GM19099 (cell line): ENCODE measurements around the gene AXIN2.

Experiments
- POLR2A ChIP-seq: IDR thresholded peaks from 3 replicates; pipeline ENCODE4 v1.6.1; 2011; ENCODE audit warnings: low read depth; ENCODE audit not compliant: insufficient read length; ENCODE audit errors: extremely low read depth

The AXIN2 gene

DNA sequence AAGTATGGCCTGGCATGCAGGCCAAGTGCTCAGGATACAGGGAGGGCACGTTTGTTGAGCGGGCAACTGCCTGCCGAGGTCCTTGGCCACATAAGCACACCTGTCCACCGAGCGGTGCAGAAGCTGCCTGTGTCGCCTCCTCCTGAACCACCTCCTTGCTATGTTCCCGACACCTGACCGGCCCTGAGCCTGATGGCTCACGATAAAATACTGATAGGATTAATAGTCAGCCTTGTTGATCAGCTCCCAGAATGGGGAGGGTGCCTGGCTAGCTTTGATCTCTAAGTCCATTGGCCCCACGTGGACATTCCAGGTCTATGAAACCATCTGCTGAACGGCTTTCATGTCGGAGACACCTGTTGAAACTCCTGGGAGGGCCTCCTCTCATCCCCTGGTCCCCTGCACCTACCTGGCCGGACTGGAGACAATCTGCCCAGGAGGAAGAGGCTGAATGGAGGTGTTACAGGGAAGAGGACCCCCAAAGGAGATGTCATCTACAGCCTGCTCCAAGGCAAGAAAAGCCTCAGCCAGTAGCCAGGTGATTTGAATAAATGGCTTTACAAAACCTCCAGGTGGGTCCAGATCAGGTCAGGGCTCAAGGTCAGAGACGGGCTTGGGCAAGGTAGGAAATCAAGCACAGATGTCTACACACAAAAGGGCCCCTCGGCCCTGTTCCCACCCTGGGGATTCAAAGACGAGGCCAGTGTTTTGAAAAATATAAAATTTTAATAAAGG lies 33.4 kb downstream of the AXIN2 start:
- TF ChIP-seq POLR2A: no peak

DNA sequence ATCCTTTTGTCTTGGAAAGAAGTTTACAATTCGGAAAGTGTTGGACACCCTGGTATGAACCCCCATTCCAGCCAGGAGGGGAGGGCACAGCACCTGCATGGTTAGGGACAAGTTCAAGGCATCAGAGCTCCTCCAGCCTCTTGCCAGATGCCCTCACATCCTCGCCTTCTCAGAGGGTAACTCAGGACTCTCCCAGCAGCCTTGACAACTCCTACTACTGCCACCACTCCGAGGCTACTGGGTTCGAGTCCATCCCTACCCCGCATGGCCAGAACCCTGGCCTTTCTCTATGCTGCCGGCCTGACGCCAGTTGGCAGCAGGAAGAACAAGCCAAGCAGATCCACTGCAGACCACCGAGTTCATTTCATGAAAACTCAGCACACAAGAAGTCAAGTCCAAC lies 34.1 kb downstream of the AXIN2 start:
- TF ChIP-seq POLR2A: no peak

DNA sequence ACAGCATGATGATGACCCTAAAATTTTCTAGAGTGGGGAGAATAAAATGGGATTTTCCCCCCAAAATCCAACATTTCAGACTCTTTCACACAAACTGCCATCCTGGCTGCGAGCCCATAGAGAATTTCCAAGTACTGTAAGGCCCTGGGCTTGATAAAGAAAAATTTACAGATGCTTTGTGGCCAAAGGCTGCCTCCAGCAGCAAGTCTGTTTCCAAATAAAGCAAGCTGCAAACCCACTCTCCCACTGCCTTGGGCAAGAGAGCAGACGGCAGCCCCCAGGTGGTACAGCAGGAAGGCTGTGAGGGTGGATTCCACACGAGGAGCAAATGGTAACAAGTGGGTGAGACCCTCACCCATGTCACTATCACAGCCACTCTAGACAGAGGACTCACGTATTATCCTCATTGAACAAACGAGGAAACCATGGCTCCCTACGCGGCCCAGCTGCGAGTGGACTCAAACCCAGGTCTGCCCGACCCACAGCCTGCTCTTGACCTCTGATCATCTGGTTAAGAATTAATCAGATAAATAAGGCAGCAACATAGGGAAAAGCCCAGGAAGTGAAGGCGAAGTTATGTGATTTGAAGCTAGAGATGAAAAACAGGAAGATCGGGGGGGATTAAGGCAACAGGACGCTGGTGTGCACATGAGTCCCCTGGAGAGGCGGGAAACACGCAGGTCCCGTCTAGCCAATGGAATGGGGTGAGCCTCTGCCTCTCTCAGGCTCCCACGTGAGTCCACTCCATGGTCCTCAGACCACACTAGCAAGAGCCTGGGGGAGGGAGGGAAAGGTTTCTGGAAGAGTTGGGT lies 37.4 kb downstream of the AXIN2 start:
- no peak for TF ChIP-seq POLR2A

DNA sequence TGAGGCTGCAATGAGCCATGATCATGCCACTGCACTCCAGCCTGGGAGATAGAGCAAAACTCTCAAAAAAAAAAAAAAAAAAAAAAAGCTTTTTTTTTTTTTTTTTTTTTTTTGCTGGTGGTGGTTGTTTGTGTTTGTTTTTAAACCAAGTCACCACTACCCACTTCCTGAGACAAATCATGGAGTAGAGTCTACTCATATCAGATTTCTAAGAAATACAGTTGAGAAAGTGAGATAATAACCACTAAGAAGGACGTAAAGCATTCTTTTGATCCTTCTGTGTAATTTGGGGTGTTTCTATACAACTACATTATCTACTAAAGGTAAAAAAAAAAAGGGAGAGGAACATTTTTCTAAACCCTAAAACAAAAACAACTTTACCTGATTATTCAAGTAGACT lies 38.0 kb downstream of the AXIN2 start:
- TF ChIP-seq POLR2A: no peak

DNA sequence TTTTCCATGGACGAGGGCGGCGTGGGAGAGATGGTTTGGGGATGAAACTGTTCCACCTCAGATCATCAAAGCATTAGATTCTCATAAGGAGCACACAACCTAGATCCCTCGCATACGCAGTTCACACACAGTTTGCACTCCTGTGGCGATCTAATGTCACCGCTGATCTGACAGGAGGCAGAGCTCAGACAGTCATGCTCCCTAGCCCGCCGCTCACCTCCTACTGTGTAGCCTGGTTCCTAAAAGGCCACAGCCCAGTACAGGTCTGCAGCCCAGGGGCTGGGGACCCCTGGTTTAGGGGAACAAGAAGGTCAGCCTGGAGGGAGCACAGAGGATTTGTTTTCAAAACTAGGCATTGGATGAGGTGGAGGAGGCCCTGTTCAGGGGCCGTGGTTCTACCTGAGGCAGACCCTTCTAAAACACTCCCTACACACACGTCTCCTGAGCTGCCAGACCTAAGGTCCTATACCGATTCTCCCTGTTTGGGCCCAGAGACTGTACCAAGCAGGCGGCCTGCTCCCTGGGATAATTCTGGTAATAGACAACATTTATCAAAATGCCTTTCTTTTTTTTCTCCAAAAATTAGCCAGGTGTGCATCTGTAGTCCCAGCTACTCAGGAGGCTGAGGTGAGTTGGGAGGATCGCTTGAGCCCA lies 38.6 kb downstream of the AXIN2 start:
- TF ChIP-seq POLR2A: no peak

DNA sequence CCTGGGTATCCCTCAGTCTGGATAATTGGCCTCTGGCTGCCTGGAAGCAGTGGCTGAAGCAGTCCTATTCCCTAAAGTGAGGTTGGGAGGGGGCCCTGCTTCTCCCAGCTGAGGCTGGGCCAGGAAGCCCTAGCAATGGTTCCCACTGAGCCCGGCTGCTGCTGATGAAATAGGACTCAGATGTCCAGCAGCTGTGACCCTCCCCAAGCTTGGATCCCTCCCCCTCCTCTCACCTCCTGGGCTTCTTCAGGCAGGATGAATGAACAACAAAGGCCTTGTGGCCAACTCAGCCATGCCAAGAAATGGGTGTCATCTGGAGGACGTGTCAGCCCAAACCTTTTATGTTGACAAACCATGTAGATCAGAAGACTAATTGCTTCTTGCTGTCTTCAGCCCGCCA lies 42.0 kb downstream of the AXIN2 start:
- no peak for TF ChIP-seq POLR2A

DNA sequence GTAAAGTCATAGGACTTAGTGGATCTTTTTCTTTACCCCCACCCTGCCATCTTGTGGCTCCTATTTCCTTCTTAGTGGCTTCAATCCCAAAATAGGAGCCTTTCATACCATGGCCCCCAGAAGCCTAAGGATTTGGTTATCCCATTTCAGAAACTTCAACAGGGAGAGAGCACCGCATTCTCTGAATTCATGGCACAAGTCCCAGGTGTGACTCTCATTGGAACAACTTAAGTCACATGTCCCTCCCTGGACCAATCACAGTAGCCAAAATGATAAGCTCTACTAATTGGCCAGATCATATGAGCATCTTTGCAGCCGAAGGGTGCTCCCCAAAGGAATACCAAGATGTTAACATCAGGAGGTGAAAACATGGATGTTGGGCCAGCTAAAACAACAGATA lies 43.2 kb downstream of the AXIN2 start:
- no peak for TF ChIP-seq POLR2A

DNA sequence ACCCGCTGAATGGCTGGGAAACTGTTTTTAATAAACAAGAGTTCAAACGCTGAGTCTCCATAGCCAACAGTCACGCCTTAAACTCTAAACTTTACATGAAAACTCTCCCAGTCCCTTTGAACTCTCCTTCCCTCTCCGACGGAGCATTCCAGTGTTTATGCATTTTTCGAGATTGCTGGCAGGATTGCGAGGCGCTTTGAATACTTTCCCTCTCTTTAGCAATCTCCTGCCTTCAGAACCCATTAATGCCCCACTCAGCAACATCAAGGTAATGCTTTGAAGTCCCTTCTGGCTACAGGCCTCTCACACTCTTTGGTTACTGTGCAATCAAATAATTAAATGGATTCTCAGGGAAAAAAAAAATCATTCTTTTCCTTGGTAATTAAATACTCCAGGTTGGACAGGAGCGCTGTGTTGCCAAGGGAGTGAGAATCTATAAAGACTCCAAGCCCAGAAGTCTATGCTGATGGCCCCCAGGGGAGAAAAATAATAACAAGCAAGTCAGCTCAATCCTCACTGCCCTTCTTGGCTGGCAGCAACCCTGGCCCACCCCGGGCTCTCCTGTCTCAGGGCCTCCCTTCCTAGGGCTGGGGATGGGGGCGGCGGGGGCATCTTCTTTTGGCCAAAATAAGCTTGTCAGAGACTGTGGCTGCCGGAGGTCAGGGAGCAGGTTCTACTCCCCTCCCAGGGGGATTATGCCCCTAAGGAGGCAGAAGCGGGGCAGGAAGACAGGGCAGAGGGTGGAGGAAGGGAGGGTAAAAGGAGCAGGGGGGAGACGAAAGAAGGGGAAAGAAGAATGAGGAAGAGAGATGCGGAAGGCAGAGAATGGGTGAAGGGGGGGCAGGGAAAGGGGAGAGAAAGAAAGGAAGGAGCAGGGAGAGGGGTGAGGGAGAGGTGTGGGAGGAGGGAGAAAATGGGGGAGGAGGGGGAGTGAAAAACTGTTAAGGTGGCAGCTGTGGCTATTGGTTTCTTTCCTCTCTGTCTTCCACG lies 45.2 kb downstream of the AXIN2 start:
- no peak for TF ChIP-seq POLR2A

DNA sequence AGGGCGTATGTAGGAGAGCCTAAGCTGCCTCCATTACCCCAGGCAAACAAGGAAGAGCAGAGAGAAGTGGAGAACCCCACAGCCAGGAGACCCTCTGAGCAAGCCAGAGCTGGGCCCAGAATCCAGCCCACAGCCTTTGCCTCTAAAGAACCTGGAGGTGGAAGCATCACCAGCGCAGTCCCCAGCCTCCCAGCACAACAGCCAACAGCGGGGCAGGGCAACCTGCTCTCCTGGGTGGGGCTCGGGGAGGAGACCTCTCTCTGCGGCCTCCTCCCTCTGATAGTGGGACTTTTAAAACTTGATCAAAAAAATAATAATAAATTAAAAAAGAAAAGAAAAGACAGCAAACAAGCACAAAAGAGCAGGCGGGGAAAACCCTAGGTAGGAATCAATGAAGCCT lies 45.9 kb downstream of the AXIN2 start:
- no peak for TF ChIP-seq POLR2A

DNA sequence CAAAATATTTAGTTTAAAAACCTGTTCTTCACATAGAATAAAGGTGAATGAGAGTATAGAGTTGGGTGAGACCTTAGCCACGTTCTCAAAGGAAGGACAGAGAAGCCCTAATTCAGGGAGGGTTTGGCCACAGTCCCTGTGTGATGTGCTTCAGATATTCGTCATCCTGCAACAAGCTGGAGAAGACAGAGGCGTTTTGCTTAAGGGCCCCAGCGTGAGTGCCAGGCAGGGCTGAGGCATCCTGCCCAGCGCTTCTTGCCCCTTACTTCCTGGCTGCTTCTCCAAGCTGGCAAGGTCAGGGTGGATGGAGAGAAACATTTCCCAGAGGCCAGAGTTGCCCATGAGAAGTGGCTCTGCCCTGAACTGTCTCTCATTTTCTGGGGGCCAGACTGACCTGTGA lies 46.9 kb downstream of the AXIN2 start:
- TF ChIP-seq POLR2A: no peak

DNA sequence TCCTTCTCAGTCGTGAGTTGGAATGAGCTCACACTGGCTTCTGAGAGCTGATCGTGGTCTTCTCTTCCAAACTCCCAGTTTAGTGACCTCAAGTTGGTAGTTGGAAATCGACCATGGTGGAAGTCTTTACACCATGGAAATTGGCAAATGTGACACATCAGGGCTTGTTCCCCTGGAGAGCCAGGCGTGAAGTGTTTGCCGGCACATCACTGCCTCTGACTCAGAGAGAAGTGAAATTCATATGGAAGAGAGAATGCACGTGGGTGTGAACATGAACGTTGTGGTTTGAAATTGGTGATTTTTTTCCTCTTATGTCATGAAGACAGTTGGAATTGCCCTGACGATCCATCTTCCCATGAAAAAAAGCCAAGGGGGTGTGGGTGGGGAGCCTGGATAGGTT lies 47.4 kb downstream of the AXIN2 start:
- TF ChIP-seq POLR2A: no peak

DNA sequence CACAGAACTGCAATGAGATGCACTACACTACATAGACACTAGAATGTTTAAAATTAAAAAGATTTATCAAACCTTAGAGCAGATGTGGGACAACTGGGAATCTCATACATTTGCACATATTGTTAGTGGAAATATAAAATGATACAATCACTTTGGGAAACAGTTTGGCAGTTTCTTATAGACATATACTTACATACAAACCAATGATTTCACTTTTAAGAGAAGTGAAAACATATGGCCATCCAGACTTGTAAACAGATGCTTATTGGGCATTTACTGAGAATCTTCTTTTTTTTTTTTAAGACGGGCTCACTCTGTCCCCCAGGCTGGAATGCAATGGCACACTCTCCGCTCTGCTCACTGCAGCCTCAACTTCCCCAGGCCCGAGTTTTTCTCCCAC lies 50.1 kb downstream of the AXIN2 start:
- no peak for TF ChIP-seq POLR2A

DNA sequence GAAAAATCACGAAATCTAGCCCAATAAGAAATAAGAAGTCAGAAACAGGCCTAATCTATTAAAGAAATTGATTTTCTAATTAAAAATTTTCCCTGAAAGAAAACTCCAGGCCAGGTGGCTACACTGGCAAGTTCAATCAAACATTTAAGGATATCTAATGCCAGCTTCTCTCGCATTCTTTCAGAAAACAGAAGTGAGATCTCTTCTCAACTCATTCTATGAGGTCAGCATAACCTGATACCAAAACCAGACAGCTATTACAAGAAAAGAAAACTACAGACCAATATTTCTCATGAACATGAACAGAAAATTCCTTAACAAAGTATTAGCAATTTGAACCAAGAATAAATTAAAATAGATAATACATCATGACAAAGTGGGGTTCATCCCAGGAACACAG lies 52.4 kb downstream of the AXIN2 start:
- no peak for TF ChIP-seq POLR2A

DNA sequence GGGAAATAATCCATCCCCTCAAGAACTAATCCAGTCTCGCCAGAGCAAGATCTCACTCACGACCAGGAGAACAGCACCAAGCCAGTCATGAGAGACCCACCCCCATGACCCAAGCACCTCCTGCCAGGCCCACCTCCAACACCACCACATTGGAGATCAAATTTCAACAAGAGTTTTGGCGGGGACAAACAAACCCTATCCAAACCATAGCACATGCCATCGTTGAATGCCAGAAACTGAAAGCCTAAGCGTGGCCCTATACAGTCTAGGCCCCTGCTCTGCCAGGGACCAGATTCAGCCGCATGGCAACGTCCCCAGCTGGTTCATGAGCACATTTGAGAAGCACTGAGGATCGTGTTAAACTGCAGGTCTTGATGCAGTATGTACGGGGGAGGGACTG lies 57.3 kb downstream of the AXIN2 start:
- TF ChIP-seq POLR2A: no peak

DNA sequence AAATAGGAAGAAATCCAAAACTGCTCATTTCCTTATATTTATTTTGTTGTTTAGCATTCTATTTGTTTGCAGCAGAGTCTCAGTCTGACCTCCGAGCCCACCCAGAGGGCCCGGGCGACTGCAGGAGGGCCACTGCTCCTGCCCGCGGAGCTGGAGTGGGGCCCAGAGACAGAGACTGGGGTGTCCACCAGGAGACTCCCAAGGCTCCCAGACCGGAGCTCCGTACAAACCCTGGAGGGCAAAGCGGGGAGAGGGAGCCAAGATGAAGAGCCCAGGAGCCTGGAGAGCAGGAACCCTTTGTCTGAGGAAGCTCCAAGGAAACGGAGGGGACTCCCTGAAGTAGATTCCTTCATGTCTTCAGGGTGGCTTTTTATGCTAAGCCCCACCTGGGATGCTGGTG lies 57.9 kb downstream of the AXIN2 start:
- TF ChIP-seq POLR2A: no peak
